Measurements from ENCODE around the gene PAM.

PAM gene

GRCh38 chr5:102754767-102755431 is at the start of gene PAM:
Gene PAM, plus strand, starts transcription at chr5:102755305. Its CDS starts 110,891 bp downstream, at chr5:102866196.
- Histone ChIP-seq H3K9ac (ENCODE audit: low read length) (peak within 1 kb of the TSS; percentile 32), H3K4me3 (ENCODE audit: low read length) (peak within 1 kb of the TSS; percentile 87), H3K27me3 (ENCODE audit: control insufficient read depth, insufficient read depth, low read length) (peaks cover 3% of the 10 kb centered on the region), H3K4me1 (ENCODE audit: control insufficient read depth, insufficient read depth, low read length) (peaks cover 4% of the 10 kb centered on the region), H3K36me3 (ENCODE audit: control insufficient read depth, insufficient read depth, low read length) (no peaks in the 10 kb centered on the region), H3K27ac (ENCODE audit: low read depth, low read length) (peak within 1 kb of the TSS; percentile 70)

GRCh38 chr5:102711525-102712385 is 43.4 kb upstream of the PAM start:
- Histone ChIP-seq H3K27ac (ENCODE audit: low read depth, low read length) (no peak overlapping the region), H3K4me1 (ENCODE audit: control insufficient read depth, insufficient read depth, low read length) (no peaks in the 10 kb centered on the region), H3K36me3 (ENCODE audit: control insufficient read depth, insufficient read depth, low read length) (no peaks in the 10 kb centered on the region), H3K27me3 (ENCODE audit: control insufficient read depth, insufficient read depth, low read length) (no peaks in the 10 kb centered on the region), H3K9ac (ENCODE audit: low read length) (no peak overlapping the region), H3K4me3 (ENCODE audit: low read length) (no peak overlapping the region)

- H3K27ac ChIP-seq (ENCODE audit: low read depth, low read length), result no peak overlapping the region
- H3K36me3 ChIP-seq (ENCODE audit: control insufficient read depth, insufficient read depth, low read length), result no peaks in the 10 kb centered on the region
- H3K27me3 ChIP-seq (ENCODE audit: control insufficient read depth, insufficient read depth, low read length), result no peaks in the 10 kb centered on the region
- no peak overlapping the region for H3K9ac ChIP-seq (ENCODE audit: low read length)
- no peaks in the 10 kb centered on the region for H3K4me1 ChIP-seq (ENCODE audit: control insufficient read depth, insufficient read depth, low read length)
- H3K4me3 ChIP-seq (ENCODE audit: low read length), result no peak overlapping the region
Measured at GRCh38 chr5:102713278-102713677, 41.8 kb upstream of the PAM start.

- Histone ChIP-seq H3K9ac (ENCODE audit: low read length) (no peak overlapping the region), H3K36me3 (ENCODE audit: control insufficient read depth, insufficient read depth, low read length) (no peaks in the 10 kb centered on the region), H3K4me3 (ENCODE audit: low read length) (no peak overlapping the region), H3K27ac (ENCODE audit: low read depth, low read length) (no peak overlapping the region), H3K4me1 (ENCODE audit: control insufficient read depth, insufficient read depth, low read length) (no peaks in the 10 kb centered on the region), H3K27me3 (ENCODE audit: control insufficient read depth, insufficient read depth, low read length) (no peaks in the 10 kb centered on the region)
Measured at GRCh38 chr5:102713682-102714231, 41.3 kb upstream of the PAM start.

- Histone ChIP-seq H3K36me3 (ENCODE audit: control insufficient read depth, insufficient read depth, low read length) (no peaks in the 10 kb centered on the region), H3K27me3 (ENCODE audit: control insufficient read depth, insufficient read depth, low read length) (no peaks in the 10 kb centered on the region), H3K4me3 (ENCODE audit: low read length) (no peak overlapping the region), H3K4me1 (ENCODE audit: control insufficient read depth, insufficient read depth, low read length) (no peaks in the 10 kb centered on the region), H3K9ac (ENCODE audit: low read length) (no peak overlapping the region), H3K27ac (ENCODE audit: low read depth, low read length) (no peak overlapping the region)
Measured at GRCh38 chr5:102715082-102715807, 39.9 kb upstream of the PAM start.

- no peak overlapping the region for H3K27ac ChIP-seq (ENCODE audit: low read depth, low read length)
Measured at GRCh38 chr5:102716017-102716416, 39.1 kb upstream of the PAM start.

GRCh38 chr5:102718819-102719218 is 36.3 kb upstream of the PAM start:
- no peak overlapping the region for H3K4me3 ChIP-seq (ENCODE audit: low read length)
- H3K27ac ChIP-seq (ENCODE audit: low read depth, low read length), result no peak overlapping the region
- H3K4me1 ChIP-seq (ENCODE audit: control insufficient read depth, insufficient read depth, low read length), result no peaks in the 10 kb centered on the region
- H3K36me3 ChIP-seq (ENCODE audit: control insufficient read depth, insufficient read depth, low read length), result no peaks in the 10 kb centered on the region
- no peak overlapping the region for H3K9ac ChIP-seq (ENCODE audit: low read length)
- no peaks in the 10 kb centered on the region for H3K27me3 ChIP-seq (ENCODE audit: control insufficient read depth, insufficient read depth, low read length)

More at GRCh38 chr5:102716017-102716416, 39.1 kb upstream of the PAM start:
- Histone ChIP-seq H3K9ac (ENCODE audit: low read length) (no peak overlapping the region), H3K4me1 (ENCODE audit: control insufficient read depth, insufficient read depth, low read length) (no peaks in the 10 kb centered on the region), H3K36me3 (ENCODE audit: control insufficient read depth, insufficient read depth, low read length) (no peaks in the 10 kb centered on the region), H3K27me3 (ENCODE audit: control insufficient read depth, insufficient read depth, low read length) (no peaks in the 10 kb centered on the region), H3K4me3 (ENCODE audit: low read length) (no peak overlapping the region)

- no peak overlapping the region for H3K4me3 ChIP-seq (ENCODE audit: low read length)
- no peaks in the 10 kb centered on the region for H3K36me3 ChIP-seq (ENCODE audit: control insufficient read depth, insufficient read depth, low read length)
- H3K27ac ChIP-seq (ENCODE audit: low read depth, low read length), result no peak overlapping the region
- H3K4me1 ChIP-seq (ENCODE audit: control insufficient read depth, insufficient read depth, low read length), result no peaks in the 10 kb centered on the region
- H3K9ac ChIP-seq (ENCODE audit: low read length), result no peak overlapping the region
- H3K27me3 ChIP-seq (ENCODE audit: control insufficient read depth, insufficient read depth, low read length), result no peaks in the 10 kb centered on the region
Measured at GRCh38 chr5:102719886-102720285, 35.2 kb upstream of the PAM start.

GRCh38 chr5:102720969-102721368 is 34.1 kb upstream of the PAM start:
- H3K9ac ChIP-seq (ENCODE audit: low read length), result no peak overlapping the region
- H3K27me3 ChIP-seq (ENCODE audit: control insufficient read depth, insufficient read depth, low read length), result no peaks in the 10 kb centered on the region
- no peaks in the 10 kb centered on the region for H3K4me1 ChIP-seq (ENCODE audit: control insufficient read depth, insufficient read depth, low read length)
- H3K27ac ChIP-seq (ENCODE audit: low read depth, low read length), result no peak overlapping the region
- no peaks in the 10 kb centered on the region for H3K36me3 ChIP-seq (ENCODE audit: control insufficient read depth, insufficient read depth, low read length)
- no peak overlapping the region for H3K4me3 ChIP-seq (ENCODE audit: low read length)

GRCh38 chr5:102722931-102723330 is 32.2 kb upstream of the PAM start:
- no peak overlapping the region for H3K27ac ChIP-seq (ENCODE audit: low read depth, low read length)
- H3K36me3 ChIP-seq (ENCODE audit: control insufficient read depth, insufficient read depth, low read length), result no peaks in the 10 kb centered on the region
- no peak overlapping the region for H3K4me3 ChIP-seq (ENCODE audit: low read length)

GRCh38 chr5:102731693-102732092 is 23.4 kb upstream of the PAM start:
- H3K36me3 ChIP-seq (ENCODE audit: control insufficient read depth, insufficient read depth, low read length), result no peaks in the 10 kb centered on the region
- no peak overlapping the region for H3K27ac ChIP-seq (ENCODE audit: low read depth, low read length)
- no peaks in the 10 kb centered on the region for H3K27me3 ChIP-seq (ENCODE audit: control insufficient read depth, insufficient read depth, low read length)
- H3K4me3 ChIP-seq (ENCODE audit: low read length), result no peak overlapping the region
- H3K9ac ChIP-seq (ENCODE audit: low read length), result no peak overlapping the region
- H3K4me1 ChIP-seq (ENCODE audit: control insufficient read depth, insufficient read depth, low read length), result no peaks in the 10 kb centered on the region

More at GRCh38 chr5:102722931-102723330, 32.2 kb upstream of the PAM start:
- Histone ChIP-seq H3K27me3 (ENCODE audit: control insufficient read depth, insufficient read depth, low read length) (no peaks in the 10 kb centered on the region), H3K9ac (ENCODE audit: low read length) (no peak overlapping the region), H3K4me1 (ENCODE audit: control insufficient read depth, insufficient read depth, low read length) (no peaks in the 10 kb centered on the region)

GRCh38 chr5:102733534-102733933 is 21.6 kb upstream of the PAM start:
- Histone ChIP-seq H3K36me3 (ENCODE audit: control insufficient read depth, insufficient read depth, low read length) (no peaks in the 10 kb centered on the region), H3K27ac (ENCODE audit: low read depth, low read length) (no peak overlapping the region), H3K4me3 (ENCODE audit: low read length) (no peak overlapping the region), H3K27me3 (ENCODE audit: control insufficient read depth, insufficient read depth, low read length) (no peaks in the 10 kb centered on the region), H3K4me1 (ENCODE audit: control insufficient read depth, insufficient read depth, low read length) (no peaks in the 10 kb centered on the region), H3K9ac (ENCODE audit: low read length) (no peak overlapping the region)
